ENCODE results near the gene B4GALNT1. TPM values are rescaled to one million over a fixed set of nuclear protein-coding genes. Genes with fewer than 3 reads are reported as not detected.
"Not testable (repeated sequence)": the region's sequence is repeated elsewhere in the genome, so short reads cannot be mapped to it uniquely, and the experiment has no call there.

B4GALNT1 gene
- total RNA-seq, 2 experiments from 2014 or later = 1.2 to 3.1 TPM

DNA sequence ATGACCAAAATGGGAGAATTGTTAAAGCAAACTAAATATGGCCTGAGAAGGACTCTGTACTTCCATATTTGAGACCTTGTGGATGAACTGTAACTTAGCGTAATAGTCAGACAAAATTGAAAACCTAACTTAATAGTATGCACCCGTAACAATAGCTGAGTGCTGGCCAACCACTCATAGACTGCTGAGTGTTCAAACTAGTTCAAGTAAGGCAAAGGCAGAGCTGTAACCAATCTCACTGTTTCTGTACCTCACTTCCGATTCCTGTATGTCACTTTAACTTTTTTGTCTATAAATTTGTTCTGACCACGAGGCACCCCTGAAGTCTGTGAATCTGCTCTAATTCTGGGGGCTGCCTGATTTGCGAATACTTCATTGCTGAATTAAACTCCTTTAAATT, 33.9 kb upstream of the B4GALNT1 start:
- H3K27ac ChIP-seq (ENCODE audit: low read depth, low read length, poor library complexity, severe bottlenecking) = no peak overlapping the region
- TF ChIP-seq, protein P1, sequence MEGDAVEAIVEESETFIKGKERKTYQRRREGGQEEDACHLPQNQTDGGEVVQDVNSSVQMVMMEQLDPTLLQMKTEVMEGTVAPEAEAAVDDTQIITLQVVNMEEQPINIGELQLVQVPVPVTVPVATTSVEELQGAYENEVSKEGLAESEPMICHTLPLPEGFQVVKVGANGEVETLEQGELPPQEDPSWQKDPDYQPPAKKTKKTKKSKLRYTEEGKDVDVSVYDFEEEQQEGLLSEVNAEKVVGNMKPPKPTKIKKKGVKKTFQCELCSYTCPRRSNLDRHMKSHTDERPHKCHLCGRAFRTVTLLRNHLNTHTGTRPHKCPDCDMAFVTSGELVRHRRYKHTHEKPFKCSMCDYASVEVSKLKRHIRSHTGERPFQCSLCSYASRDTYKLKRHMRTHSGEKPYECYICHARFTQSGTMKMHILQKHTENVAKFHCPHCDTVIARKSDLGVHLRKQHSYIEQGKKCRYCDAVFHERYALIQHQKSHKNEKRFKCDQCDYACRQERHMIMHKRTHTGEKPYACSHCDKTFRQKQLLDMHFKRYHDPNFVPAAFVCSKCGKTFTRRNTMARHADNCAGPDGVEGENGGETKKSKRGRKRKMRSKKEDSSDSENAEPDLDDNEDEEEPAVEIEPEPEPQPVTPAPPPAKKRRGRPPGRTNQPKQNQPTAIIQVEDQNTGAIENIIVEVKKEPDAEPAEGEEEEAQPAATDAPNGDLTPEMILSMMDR (conservative IDR thresholded peaks at IDR 0.05; ENCODE audit: low read length) = no peak
- TF ChIP-seq EZH2phosphoT487 (IDR thresholded peaks at IDR 0.05; ENCODE audit: borderline replicate concordance, low read depth, low read length) = no peak
- POLR2A ChIA-PET = no interaction called here

DNA sequence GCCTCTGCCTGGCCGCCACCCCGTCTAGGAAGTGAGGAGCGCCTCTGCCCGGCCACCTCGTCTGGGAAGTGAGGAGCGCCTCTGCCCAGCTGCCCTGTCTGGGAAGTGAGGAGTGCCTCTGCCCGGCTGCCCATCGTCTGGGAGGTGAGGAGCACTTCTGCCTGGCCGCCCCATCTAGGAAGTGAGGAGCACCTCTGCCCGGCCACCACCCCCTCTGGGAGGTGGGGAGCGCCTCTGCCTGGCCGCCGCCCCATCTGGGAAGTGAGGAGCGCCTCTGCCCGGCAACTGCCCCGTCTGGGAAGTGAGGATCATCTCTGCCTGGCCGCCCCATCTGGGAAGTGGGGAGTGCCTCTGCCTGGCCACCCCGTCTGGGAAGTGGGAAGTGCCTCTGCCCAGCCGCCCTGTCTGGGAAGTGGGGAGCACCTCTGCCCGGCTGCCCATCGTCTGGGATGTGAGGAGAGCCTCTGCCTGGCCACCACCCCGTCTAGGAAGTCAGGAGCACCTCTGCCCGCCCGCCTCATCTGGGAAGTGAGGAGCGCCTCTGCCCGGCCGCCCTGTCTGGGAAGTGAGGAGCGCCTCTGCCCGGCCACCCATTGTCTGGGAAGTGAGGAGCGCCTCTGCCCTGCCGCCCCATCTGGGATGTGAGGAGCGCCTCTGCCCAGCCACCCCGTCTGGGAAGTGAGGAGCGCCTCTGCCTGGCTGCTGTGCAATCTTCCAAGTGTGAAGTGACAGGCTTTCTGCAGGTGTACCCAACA, 32.2 kb upstream of the B4GALNT1 start:
- H4K20me1 ChIP-seq (ENCODE audit: insufficient read depth, low read length); H3K79me2 ChIP-seq (ENCODE audit: insufficient read depth, low read depth, low read length); H3K4me2 ChIP-seq (ENCODE audit: low read length); H3K9me2 ChIP-seq (ENCODE audit: insufficient read depth, low read length); H3K27ac ChIP-seq (ENCODE audit: low read depth, low read length, poor library complexity, severe bottlenecking); BruUV-seq (replicated peaks); H3K4me3 ChIP-seq (ENCODE audit: low read depth, low read length, poor library complexity, severe bottlenecking); H2AFZ ChIP-seq (ENCODE audit: low read length); DNase-seq (ENCODE audit: low spot score); H3K36me3 ChIP-seq (ENCODE audit: insufficient read depth, low read length); H3K4me1 ChIP-seq (ENCODE audit: insufficient read depth, low read length, poor library complexity, severe bottlenecking); intact Hi-C loops (cut with micrococcal nuclease; ENCODE audit: unreplicated experiment); POLR2A ChIA-PET; CTCF ChIA-PET (ENCODE audit: unreplicated experiment): not testable (repeated sequence)
- peaks cover 13% of the 10 kb centered on the region; the same call in 1 of the 2 replicates for H3K9me3 ChIP-seq (ENCODE audit: low read length)

More for the DNA sequence above, 33.9 kb upstream of the B4GALNT1 start:
- Histone ChIP-seq H3K36me3 (ENCODE audit: insufficient read depth, low read length) (no peaks in the 10 kb centered on the region), H3K9me3 (ENCODE audit: low read length) (0 out of 2 replicates have a peak, but pooled peaks cover 3% of the 10 kb centered on the region), H2AFZ (ENCODE audit: low read length) (no peak overlapping the region), H3K4me2 (ENCODE audit: low read length) (no peak overlapping the region), H4K20me1 (ENCODE audit: insufficient read depth, low read length) (no peaks in the 10 kb centered on the region), H3K4me3 (ENCODE audit: low read depth, low read length, poor library complexity, severe bottlenecking) (no peak overlapping the region), H3K9me2 (ENCODE audit: insufficient read depth, low read length) (no peaks in the 10 kb centered on the region), H3K79me2 (ENCODE audit: insufficient read depth, low read depth, low read length) (no peaks in the 10 kb centered on the region), H3K4me1 (ENCODE audit: insufficient read depth, low read length, poor library complexity, severe bottlenecking) (no peaks in the 10 kb centered on the region)
- intact Hi-C loops (cut with micrococcal nuclease; ENCODE audit: unreplicated experiment) = no loop called here
- no peak for DNase-seq (ENCODE audit: low spot score)
- CTCF ChIA-PET (ENCODE audit: unreplicated experiment) = no interaction called here
- no TSS peak for BruUV-seq (replicated peaks)

DNA sequence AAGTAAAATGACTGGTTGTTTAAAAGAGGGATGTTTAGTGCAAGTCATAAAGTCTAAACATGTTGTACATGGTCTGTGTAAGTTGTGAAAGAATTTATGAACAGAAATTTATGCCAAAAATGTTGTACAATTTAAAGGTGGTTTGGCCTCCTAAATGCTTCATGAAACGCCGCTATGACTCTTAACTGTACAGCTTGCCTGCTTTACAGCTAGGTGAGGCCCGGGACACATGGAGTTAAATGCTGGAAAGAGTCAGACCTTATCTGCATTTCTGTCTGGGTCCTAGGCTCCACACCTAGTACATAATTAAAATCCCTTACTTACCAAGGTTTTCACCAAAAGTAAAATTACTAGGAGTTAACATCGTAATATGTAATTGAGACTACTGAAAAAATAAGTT, 28.4 kb upstream of the B4GALNT1 start:
- no peaks in the 10 kb centered on the region for H3K4me1 ChIP-seq (ENCODE audit: insufficient read depth, low read length, poor library complexity, severe bottlenecking)
- intact Hi-C loops (cut with micrococcal nuclease; ENCODE audit: unreplicated experiment) = no loop called here
- no peak overlapping the region for H3K27ac ChIP-seq (ENCODE audit: low read depth, low read length, poor library complexity, severe bottlenecking)
- no peaks in the 10 kb centered on the region for H3K9me2 ChIP-seq (ENCODE audit: insufficient read depth, low read length)
- no peak overlapping the region for H3K4me2 ChIP-seq (ENCODE audit: low read length)
- no peak overlapping the region for H2AFZ ChIP-seq (ENCODE audit: low read length)
- H3K36me3 ChIP-seq (ENCODE audit: insufficient read depth, low read length) = no peaks in the 10 kb centered on the region
- H3K4me3 ChIP-seq (ENCODE audit: low read depth, low read length, poor library complexity, severe bottlenecking) = no peak overlapping the region
- peak; percentile 7 for DNase-seq (ENCODE audit: low spot score)
- peaks cover 13% of the 10 kb centered on the region; the same call in 1 of the 2 replicates for H3K9me3 ChIP-seq (ENCODE audit: low read length)
- POLR2A ChIA-PET = interaction anchor here (1.8 kb wide), 1 partner anchor 25 kb away, joined by 6 read pairs; no protein-coding TSS in a partner anchor
- H4K20me1 ChIP-seq (ENCODE audit: insufficient read depth, low read length) = no peaks in the 10 kb centered on the region
- CTCF ChIA-PET (ENCODE audit: unreplicated experiment) = no interaction called here
- no TSS peak for BruUV-seq (replicated peaks)
- TF ChIP-seq, protein P1 (conservative IDR thresholded peaks at IDR 0.05; ENCODE audit: low read length) = no peak
- no peak for TF ChIP-seq EZH2phosphoT487 (IDR thresholded peaks at IDR 0.05; ENCODE audit: borderline replicate concordance, low read depth, low read length)
- no peaks in the 10 kb centered on the region for H3K79me2 ChIP-seq (ENCODE audit: insufficient read depth, low read depth, low read length)
